H9 (cell line): ENCODE results near the gene RPAP2. TPM values are rescaled to one million over a fixed set of nuclear protein-coding genes. Genes with fewer than 3 reads are reported as not detected.

Experiments
- DNase-seq: peaks from one replicate; pipeline ENCODE4 v3.0.0-alpha.2; 2017
- H2AFZ ChIP-seq: one replicate; pipeline ENCODE4 v1.6.1; 2013; ENCODE audit warnings: mild to moderate bottlenecking, low read length, control low read depth, moderate library complexity
- H2AK5ac ChIP-seq: 2 replicates; pipeline ENCODE4 v1.6.1; 2013; ENCODE audit warnings: low read length, control low read depth, mixed read lengths; ENCODE audit not compliant: insufficient read length
- H2BK120ac ChIP-seq: one replicate; pipeline ENCODE4 v1.6.1; 2013; ENCODE audit warnings: low read depth, mild to moderate bottlenecking, low read length, control low read depth, inconsistent platforms; ENCODE audit not compliant: poor library complexity, severe bottlenecking
- H2BK12ac ChIP-seq: 2 replicates; pipeline ENCODE4 v1.6.1; 2013; ENCODE audit warnings: low read length, control low read depth, mixed read lengths, low read depth; ENCODE audit not compliant: insufficient read length
- H2BK15ac ChIP-seq: 2 replicates; pipeline ENCODE4 v1.6.1; 2013; ENCODE audit warnings: low read depth, low read length, control low read depth
- H2BK20ac ChIP-seq: one replicate; pipeline ENCODE4 v1.6.1; 2013; ENCODE audit warnings: low read depth, mild to moderate bottlenecking, low read length, control low read depth, inconsistent platforms; ENCODE audit not compliant: poor library complexity, severe bottlenecking
- H2BK5ac ChIP-seq: 2 replicates; pipeline ENCODE4 v1.6.1; 2013; ENCODE audit warnings: low read length, control low read depth, mixed read lengths; ENCODE audit not compliant: insufficient read length
- H3K14ac ChIP-seq: 2 replicates; pipeline ENCODE4 v1.6.1; 2013; ENCODE audit warnings: low read length, control low read depth; ENCODE audit not compliant: insufficient read depth
- H3K18ac ChIP-seq: 2 replicates; pipeline ENCODE4 v1.6.1; 2013; ENCODE audit warnings: low read depth, mild to moderate bottlenecking, mixed read lengths, low read length, control low read depth; ENCODE audit not compliant: insufficient read length
- H3K23ac ChIP-seq: 2 replicates; pipeline ENCODE4 v1.6.1; 2013; ENCODE audit warnings: low read length, control low read depth, mixed read lengths, low read depth; ENCODE audit not compliant: insufficient read length
- H3K23me2 ChIP-seq: 2 replicates; pipeline ENCODE4 v1.6.1; 2013; ENCODE audit warnings: low read depth, mild to moderate bottlenecking, mixed read lengths, low read length, control low read depth; ENCODE audit not compliant: insufficient read length, poor library complexity, severe bottlenecking
- H3K27ac ChIP-seq: 2 replicates; pipeline ENCODE4 v1.5.1; 2013; ENCODE audit warnings: low read length, control low read depth, mixed read lengths, low read depth; ENCODE audit not compliant: insufficient read length
- H3K27me3 ChIP-seq: 2 replicates; pipeline ENCODE4 v1.6.1; 2013; ENCODE audit warnings: low read length, control low read depth, inconsistent platforms; ENCODE audit not compliant: insufficient read depth
- H3K4ac ChIP-seq: 2 replicates; pipeline ENCODE4 v1.6.1; 2013; ENCODE audit warnings: low read depth, mild to moderate bottlenecking, control low read depth, inconsistent platforms, low read length, moderate library complexity
- H3K4me1 ChIP-seq: 2 replicates; pipeline ENCODE4 v1.6.1; 2013; ENCODE audit warnings: low read length, control low read depth, inconsistent platforms; ENCODE audit not compliant: insufficient read depth
- H3K4me2 ChIP-seq: 2 replicates; pipeline ENCODE4 v1.6.1; 2013; ENCODE audit warnings: low read length, control low read depth, mixed read lengths; ENCODE audit not compliant: insufficient read length, insufficient read depth
- H3K56ac ChIP-seq: 2 replicates; pipeline ENCODE4 v1.6.1; 2013; ENCODE audit warnings: low read depth, mild to moderate bottlenecking, mixed read lengths, low read length, control low read depth; ENCODE audit not compliant: insufficient read length
- H3K79me1 ChIP-seq: 2 replicates; pipeline ENCODE4 v1.6.1; 2013; ENCODE audit warnings: low read depth, mild to moderate bottlenecking, moderate library complexity, low read length, control low read depth, inconsistent platforms; ENCODE audit not compliant: insufficient read depth, poor library complexity, severe bottlenecking
- H3K79me2 ChIP-seq: 2 replicates; pipeline ENCODE4 v1.6.1; 2013; ENCODE audit warnings: low read length, control low read depth, inconsistent platforms; ENCODE audit not compliant: insufficient read depth
- H3K9ac ChIP-seq: 2 replicates; pipeline ENCODE4 v1.6.1; 2013; ENCODE audit warnings: low read length, control low read depth, mixed read lengths; ENCODE audit not compliant: insufficient read length; ENCODE audit errors: extremely low read depth
- H3K9me3 ChIP-seq: one replicate; pipeline ENCODE4 v1.6.1; 2013; ENCODE audit warnings: low read depth, low read length, inconsistent platforms; ENCODE audit not compliant: control insufficient read depth
- H3T11ph ChIP-seq: one replicate; pipeline ENCODE4 v1.6.1; 2013; ENCODE audit warnings: mild to moderate bottlenecking, low read length, control low read depth, inconsistent platforms
- H4K20me1 ChIP-seq: one replicate; pipeline ENCODE4 v1.6.1; 2013; ENCODE audit not compliant: control insufficient read depth, insufficient read length, insufficient read depth
- H4K5ac ChIP-seq: 2 replicates; pipeline ENCODE4 v1.6.1; 2013; ENCODE audit warnings: low read depth, mild to moderate bottlenecking, mixed read lengths, low read length, control low read depth; ENCODE audit not compliant: insufficient read length
- H4K8ac ChIP-seq: replicated peaks from 2 replicates; pipeline ENCODE4 v1.6.1; 2013; ENCODE audit warnings: low read length, control low read depth, mixed read lengths, low read depth; ENCODE audit not compliant: insufficient read length
- H4K91ac ChIP-seq: 2 replicates; pipeline ENCODE4 v1.6.1; 2013; ENCODE audit warnings: low read depth, mild to moderate bottlenecking, moderate library complexity, mixed read lengths, low read length, control low read depth; ENCODE audit not compliant: insufficient read length
- H3K27ac Mint-ChIP-seq, 3 experiments: 2 replicates in 2 of 3; 3 replicates in 1 of 3; pipeline ENCODE4 v1.8.0; 2020 to 2021; ENCODE audit warnings: mixed read lengths in 3 of 3, mild to moderate bottlenecking in 1 of 3, moderate library complexity in 1 of 3
- H3K27me3 Mint-ChIP-seq: 2 replicates; pipeline ENCODE4 v1.8.0; 2021; ENCODE audit warnings: low read depth, mild to moderate bottlenecking, moderate library complexity, mixed read lengths
- H3K36me3 Mint-ChIP-seq, 3 experiments: 2 replicates in 2 of 3; 3 replicates in 1 of 3; pipeline ENCODE4 v1.8.0; 2020 to 2021; ENCODE audit warnings: low read depth in 3 of 3, mixed read lengths in 3 of 3; ENCODE audit not compliant: insufficient read depth in 1 of 3
- H3K4me1 Mint-ChIP-seq, 2 experiments: 2 replicates each; pipeline ENCODE4 v1.8.0; 2020; ENCODE audit warnings: mixed read lengths in 2 of 2
- H3K4me3 Mint-ChIP-seq, 2 experiments: 2 replicates in 1 of 2; 3 replicates in 1 of 2; pipeline ENCODE4 v1.8.0; 2020 to 2021; ENCODE audit warnings: mild to moderate bottlenecking in 2 of 2, mixed read lengths in 2 of 2, moderate library complexity in 1 of 2
- H3K9me3 Mint-ChIP-seq, 2 experiments: 2 replicates in 1 of 2; 3 replicates in 1 of 2; pipeline ENCODE4 v1.8.0; 2020; ENCODE audit warnings: mild to moderate bottlenecking in 2 of 2, mixed read lengths in 2 of 2, moderate library complexity in 1 of 2
- CTCF ChIP-seq: fragments of 200-600 bp; sonication (generic); conservative IDR thresholded peaks from 3 replicates; pipeline ENCODE4 v1.8.0; 2021; ENCODE audit warnings: antibody characterized with exemption, mild to moderate bottlenecking
- WGBS: extraction: QIAGEN DNeasy Blood & Tissue Kit; methylation state at CpG from one replicate; pipeline ENCODE4 v1.1.7; 2013; ENCODE audit warnings: missing lambda C conversion rate, low lambda C conversion rate, mixed read lengths; ENCODE audit not compliant: insufficient read length; ENCODE audit errors: extremely low coverage; 5-methylcytosine and 5-hydroxymethylcytosine counted together
- total RNA-seq: library from RNA; stranded (reverse); gene quantifications from 2 replicates; pipeline ENCODE4 v1.2.1, GENCODE V29; 2021

Gene RPAP2
- total RNA-seq, 1 experiment from 2014 or later, result 27.4 TPM

GRCh38 chr1:92441697-92442342 lies 143.0 kb downstream of the RPAP2 start:
- TF ChIP-seq CTCF, result no peak
- Histone ChIP-seq H2AFZ (peak overlapping the region; percentile 79), H3K23me2 (no peaks in the 10 kb centered on the region), H3T11ph (peak overlapping the region; percentile 63), H3K4ac (no peak overlapping the region), H2BK20ac (no peak overlapping the region), H3K9me3 (no peaks in the 10 kb centered on the region), H3K4me2 (peak overlapping the region; percentile 18), H3K4me1 (no peaks in the 10 kb centered on the region), H4K20me1 (no peaks in the 10 kb centered on the region), H3K23ac (no peak overlapping the region), H3K27ac (peak overlapping the region; percentile 11), H2BK120ac (no peak overlapping the region), H4K91ac (no peak overlapping the region), H3K9ac (no peak overlapping the region), H3K79me1 (no peaks in the 10 kb centered on the region), H2BK5ac (no peak overlapping the region), H4K5ac (peak overlapping the region; percentile 85), H3K56ac (no peak overlapping the region), H3K18ac (peak overlapping the region; percentile 65), H2BK12ac (no peak overlapping the region), H2BK15ac (no peak overlapping the region), H3K14ac (peak overlapping the region; percentile 59), H3K79me2 (no peaks in the 10 kb centered on the region), H2AK5ac (no peak overlapping the region), H3K27me3 (no peaks in the 10 kb centered on the region), H4K8ac (no peak overlapping the region)
- Mint-ChIP-seq H3K27ac (peak overlapping the region in 2 of 3 experiments; percentile 57 to 91; a peak in 3 of 7 replicates), H3K4me3 (peak overlapping the region; percentile 36 to 57; a peak in 3 of 5 replicates), H3K9me3 (peaks cover 4 to 6% of the 10 kb centered on the region in 2 experiments), H3K27me3 (no peaks in the 10 kb centered on the region; the same call in 1 of the 2 replicates), H3K4me1 (peaks cover 12 to 15% of the 10 kb centered on the region in 2 experiments), H3K36me3 (peaks cover 2 to 4% (median 2%) of the 10 kb centered on the region in 3 experiments; a peak in 4 of 7 replicates)
- peak; percentile 82 for DNase-seq
- WGBS, result no CpG with 5 or more reads among the region's 32 CpGs
